Measurements from ENCODE around the gene KCNJ16. TPM values are rescaled to one million over a fixed set of nuclear protein-coding genes. Genes with fewer than 3 reads are reported as not detected.

The KCNJ16 gene
- total RNA-seq, 4 donors from 2014 or later = 296 to 403 (median 324) TPM

DNA sequence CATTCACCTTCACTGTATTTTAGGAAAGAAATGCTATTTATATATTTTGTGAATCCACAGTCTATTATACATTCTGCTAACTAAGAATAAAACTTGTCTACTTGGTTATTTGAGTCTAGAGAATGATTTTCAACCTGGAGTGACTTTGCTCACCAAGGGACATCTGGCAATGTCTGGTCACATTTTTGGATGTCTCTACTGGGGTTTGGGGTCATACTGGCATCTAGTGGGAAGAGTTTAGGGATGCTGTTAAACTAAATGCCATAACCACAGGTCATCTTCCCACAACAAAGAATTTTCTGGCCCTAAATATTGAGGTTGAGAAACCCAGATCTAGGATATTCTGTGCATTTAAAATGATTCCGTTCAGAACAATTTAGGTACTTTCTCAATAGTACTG is 26.0 kb downstream of the KCNJ16 start:
- DNase-seq = no peak
- Histone ChIP-seq H3K9me3 (no peaks in the 10 kb centered on the region), H3K36me3 (peaks cover 4 to 9% of the 10 kb centered on the region in 2 donors), H3K27me3 (no peaks in the 10 kb centered on the region), H3K4me3 (replicated peaks in 1 of 3) (no peak overlapping the region), H3K4me1 (peaks cover 12 to 19% of the 10 kb centered on the region in 2 donors), H3K27ac (no peak overlapping the region)
- TF ChIP-seq CTCF (IDR thresholded peaks at IDR 0.05) (no peak), POLR2A (IDR thresholded peaks at IDR 0.05) (no peak)
- intact Hi-C loops (cut with DNase I) = no loop called here
- WGBS, 2 donors = 87 to 100% methylated on average over 1 of the region's 1 CpG

DNA sequence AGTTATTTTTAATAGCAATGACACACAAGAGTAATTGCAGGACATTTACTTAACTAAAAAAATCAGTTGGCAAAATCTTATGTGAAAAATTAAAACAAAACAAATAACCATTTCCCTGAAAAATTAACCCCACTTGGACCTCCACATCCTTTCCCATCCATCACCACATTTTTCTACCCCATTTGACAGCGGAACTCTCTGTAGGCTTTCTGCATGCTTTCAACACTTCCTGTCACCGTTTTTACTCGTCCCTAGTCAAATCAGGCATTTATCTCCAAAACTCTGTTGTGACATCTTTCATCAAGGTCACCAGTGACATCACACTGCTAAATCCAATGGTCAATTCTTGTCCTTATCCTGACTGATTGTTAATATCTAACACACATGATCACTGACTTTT is 27.5 kb downstream of the KCNJ16 start:
- H3K9me3 ChIP-seq = no peaks in the 10 kb centered on the region
- H3K4me3 ChIP-seq (replicated peaks in 1 of 3) = no peak overlapping the region
- H3K27ac ChIP-seq = no peak overlapping the region
- DNase-seq = no peak
- peaks cover 17 to 29% of the 10 kb centered on the region in 2 donors for H3K4me1 ChIP-seq
- H3K36me3 ChIP-seq = peaks cover 4 to 9% of the 10 kb centered on the region in 2 donors
- TF ChIP-seq CTCF (IDR thresholded peaks at IDR 0.05) = no peak
- no peak for TF ChIP-seq POLR2A (IDR thresholded peaks at IDR 0.05)
- intact Hi-C loops (cut with DNase I) = no loop called here
- H3K27me3 ChIP-seq = no peaks in the 10 kb centered on the region
- 66 to 81% methylated on average over 3 of the region's 3 CpGs for WGBS, 2 donors

- peaks cover 4 to 9% of the 10 kb centered on the region in 2 donors for H3K36me3 ChIP-seq
- no peaks in the 10 kb centered on the region for H3K27me3 ChIP-seq
- no peaks in the 10 kb centered on the region for H3K9me3 ChIP-seq
- H3K27ac ChIP-seq = peak overlapping the region in 2 of 3 donors; percentile 6 to 11
- 82 to 88% methylated on average over 12 of the region's 12 CpGs for WGBS, 2 donors
- TF ChIP-seq CTCF (IDR thresholded peaks at IDR 0.05) = no peak
- no peak for TF ChIP-seq POLR2A (IDR thresholded peaks at IDR 0.05)
- no peak for DNase-seq
- H3K4me1 ChIP-seq = peaks cover 26 to 47% of the 10 kb centered on the region in 2 donors
- no peak overlapping the region for H3K4me3 ChIP-seq (replicated peaks in 1 of 3)
- intact Hi-C loops (cut with DNase I) = no loop called here
These were observed 29.9 kb downstream of the KCNJ16 start for GRCh38 chr17:70104791-70105523.

- no peak for DNase-seq
- no peak for TF ChIP-seq POLR2A (IDR thresholded peaks at IDR 0.05)
- no peak for TF ChIP-seq CTCF (IDR thresholded peaks at IDR 0.05)
- H3K27ac ChIP-seq = no peak overlapping the region
- 83 to 92% methylated on average over 3 of the region's 3 CpGs for WGBS, 2 donors
- H3K27me3 ChIP-seq = no peaks in the 10 kb centered on the region
- no peaks in the 10 kb centered on the region for H3K9me3 ChIP-seq
- intact Hi-C loops (cut with DNase I) = no loop called here
- peaks cover 4 to 9% of the 10 kb centered on the region in 2 donors for H3K36me3 ChIP-seq
- peaks cover 31 to 54% of the 10 kb centered on the region in 2 donors for H3K4me1 ChIP-seq
- H3K4me3 ChIP-seq (replicated peaks in 1 of 3) = no peak overlapping the region
These were observed 30.6 kb downstream of the KCNJ16 start for GRCh38 chr17:70105641-70106040.

GRCh38 chr17:70106551-70106950 is 31.5 kb downstream of the KCNJ16 start:
- no peak for DNase-seq
- peaks cover 31 to 54% of the 10 kb centered on the region in 2 donors for H3K4me1 ChIP-seq
- no peaks in the 10 kb centered on the region for H3K27me3 ChIP-seq
- no peak for TF ChIP-seq CTCF (IDR thresholded peaks at IDR 0.05)
- no peak for TF ChIP-seq POLR2A (IDR thresholded peaks at IDR 0.05)
- peak overlapping the region; percentile 17 to 82 (median 72) for H3K27ac ChIP-seq
- no peaks in the 10 kb centered on the region for H3K9me3 ChIP-seq
- intact Hi-C loops (cut with DNase I) = no loop called here
- peaks cover 4 to 9% of the 10 kb centered on the region in 2 donors for H3K36me3 ChIP-seq
- H3K4me3 ChIP-seq (replicated peaks in 1 of 3) = no peak overlapping the region
- 91 to 92% methylated on average over 3 of the region's 3 CpGs for WGBS, 2 donors
